Measurements from ENCODE around the gene APP.

Gene APP

DNA sequence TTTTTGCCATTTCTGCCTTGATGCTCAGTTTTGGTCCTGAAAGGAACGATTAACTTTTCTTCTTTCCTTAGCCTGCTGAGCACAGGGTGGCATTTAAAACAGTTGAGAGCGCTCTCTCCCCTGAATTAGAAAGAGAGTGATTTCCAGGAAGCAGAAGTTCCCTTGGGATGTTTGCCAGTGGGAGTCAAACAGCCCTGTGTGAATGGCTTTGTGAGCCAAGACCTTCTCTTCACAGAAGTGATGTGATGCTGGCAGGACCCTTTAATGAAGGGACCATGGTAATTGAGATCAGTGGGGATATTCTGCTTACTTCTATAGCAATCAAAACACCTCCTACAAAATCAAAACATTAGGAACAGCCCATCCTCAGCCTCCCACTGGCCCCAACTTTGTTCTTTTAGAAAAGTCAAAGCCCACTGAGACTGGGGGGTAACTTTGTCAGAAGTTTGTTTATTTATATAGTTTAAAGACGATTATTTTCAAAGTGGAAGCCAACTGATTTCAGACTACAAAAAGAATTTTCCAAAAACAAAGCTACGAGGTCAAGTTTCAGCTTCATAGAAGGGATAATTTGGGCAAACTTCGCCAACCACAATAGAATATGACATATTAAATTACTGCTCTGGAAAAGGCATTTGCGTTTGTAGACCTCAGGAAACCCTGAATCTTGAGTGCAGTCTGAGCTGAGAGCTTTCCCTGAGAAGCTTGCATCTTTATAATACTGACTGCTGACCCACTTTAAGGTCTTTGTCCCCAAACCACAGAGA lies 313.1 kb downstream of the APP start:
- no peak for DNase-seq

DNA sequence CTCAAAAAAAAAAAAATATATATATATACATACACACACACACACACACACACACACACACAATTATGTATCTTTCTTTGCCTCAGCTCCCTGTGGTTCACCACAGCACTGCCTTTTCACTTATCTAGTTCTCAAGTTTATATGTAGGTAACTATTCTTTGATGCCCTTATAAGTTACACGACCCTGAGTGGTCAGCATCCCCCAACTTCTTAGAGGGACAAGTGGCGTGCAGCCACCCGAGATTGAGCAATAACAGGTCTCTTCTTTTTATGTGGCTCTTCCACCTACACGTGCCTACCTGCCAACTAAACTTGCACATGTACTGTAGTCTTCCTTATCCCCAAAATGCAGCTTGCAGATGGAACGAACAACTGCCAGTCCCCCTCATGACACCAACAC lies 315.0 kb downstream of the APP start:
- no peak for DNase-seq

DNA sequence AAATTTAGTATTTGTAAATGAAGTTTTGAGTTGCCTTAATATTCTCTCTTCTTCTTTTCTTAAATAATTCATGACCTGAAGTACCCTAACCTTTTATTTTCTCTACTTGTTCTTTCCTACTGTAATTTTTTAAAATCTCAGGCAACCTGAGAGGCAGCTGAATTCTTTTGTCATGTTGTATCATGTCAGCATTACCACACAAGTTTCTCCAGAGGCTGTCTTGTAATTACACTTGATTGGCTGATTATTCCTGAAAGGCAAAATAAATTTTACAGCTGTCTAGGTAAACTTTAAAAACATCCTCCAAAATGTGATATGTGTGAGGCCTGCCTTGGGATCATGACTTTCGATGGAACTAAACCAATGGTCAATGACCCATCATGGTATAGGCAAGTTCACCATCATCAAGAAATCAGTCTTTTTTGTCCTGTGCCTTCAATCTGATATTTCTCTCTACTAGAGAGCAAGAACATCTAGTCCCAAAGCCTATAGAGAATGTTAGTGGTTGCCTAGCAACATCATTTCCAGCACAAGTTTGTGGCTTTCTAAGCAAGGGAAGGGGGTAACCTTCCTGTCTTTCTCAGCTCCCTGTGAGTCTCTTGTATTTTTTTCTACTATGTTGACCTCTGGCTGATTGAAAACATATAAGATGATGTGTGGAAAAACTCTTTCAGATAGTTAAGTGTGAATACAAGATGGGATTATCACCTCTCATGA lies 320.3 kb downstream of the APP start:
- no peak for DNase-seq

DNA sequence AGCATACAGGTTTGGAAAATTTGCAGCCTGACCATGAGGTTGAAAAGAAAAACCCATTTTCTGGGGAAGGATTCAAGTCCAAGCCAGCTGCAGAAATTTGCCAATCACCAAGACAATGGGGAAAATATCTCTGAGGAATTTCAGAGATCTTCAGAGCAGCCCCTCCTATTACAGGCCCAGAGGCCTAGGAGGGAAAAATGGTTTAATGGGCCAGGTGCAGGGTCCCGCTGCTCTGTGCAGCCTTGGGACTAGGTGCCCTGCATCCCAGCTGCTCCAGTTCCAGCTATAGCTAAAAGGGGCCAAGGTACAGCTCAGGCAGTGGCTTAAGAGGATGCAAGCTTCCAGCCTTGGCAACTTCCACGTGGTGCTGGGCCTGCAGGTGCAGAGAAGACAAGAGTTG lies 322.3 kb downstream of the APP start:
- no peak for DNase-seq

DNA sequence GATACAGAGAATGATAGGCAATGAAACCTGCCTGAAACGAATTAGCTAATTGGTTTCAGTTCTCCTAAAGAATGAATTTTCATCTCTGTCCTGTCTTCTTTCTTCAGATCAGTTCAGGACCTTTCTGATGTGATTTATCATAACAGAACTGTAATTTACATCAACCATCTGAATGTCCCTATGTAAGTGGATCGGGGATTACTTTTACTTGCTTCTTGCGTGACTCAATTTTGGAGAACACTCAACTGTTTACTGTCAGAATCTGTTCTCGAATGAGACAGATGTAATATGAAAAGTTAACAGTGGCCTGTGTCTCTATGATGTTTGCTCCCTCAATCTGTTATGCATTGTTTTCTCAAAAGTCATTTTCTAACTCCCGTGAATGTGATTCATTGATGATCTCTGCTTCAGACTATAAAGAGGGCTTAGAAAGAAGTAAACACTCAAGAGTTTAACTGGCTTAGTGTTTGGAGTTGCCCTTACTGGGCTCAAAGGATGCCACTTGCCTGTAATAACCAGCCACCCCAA lies 324.8 kb downstream of the APP start:
- no peak for DNase-seq

DNA sequence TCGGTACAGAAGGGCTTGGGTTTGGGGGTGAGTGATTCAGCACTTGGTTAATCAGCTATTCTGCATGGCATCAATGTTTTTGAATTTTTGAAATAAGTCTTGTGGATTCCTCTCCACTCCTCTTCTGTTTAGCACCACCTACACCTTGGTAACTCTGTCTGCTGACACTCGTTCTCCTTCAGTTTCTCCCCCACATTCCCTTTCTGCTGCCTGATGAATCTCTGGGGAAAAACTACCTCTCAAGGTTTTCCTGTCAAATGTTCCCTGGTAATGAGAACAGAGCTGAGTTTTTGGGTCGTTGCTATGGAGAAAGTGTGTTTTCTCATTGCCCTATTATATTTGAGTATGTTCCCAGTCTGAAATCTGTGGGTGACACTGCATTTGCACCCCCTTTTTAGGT lies 327.6 kb downstream of the APP start:
- no peak for DNase-seq

DNA sequence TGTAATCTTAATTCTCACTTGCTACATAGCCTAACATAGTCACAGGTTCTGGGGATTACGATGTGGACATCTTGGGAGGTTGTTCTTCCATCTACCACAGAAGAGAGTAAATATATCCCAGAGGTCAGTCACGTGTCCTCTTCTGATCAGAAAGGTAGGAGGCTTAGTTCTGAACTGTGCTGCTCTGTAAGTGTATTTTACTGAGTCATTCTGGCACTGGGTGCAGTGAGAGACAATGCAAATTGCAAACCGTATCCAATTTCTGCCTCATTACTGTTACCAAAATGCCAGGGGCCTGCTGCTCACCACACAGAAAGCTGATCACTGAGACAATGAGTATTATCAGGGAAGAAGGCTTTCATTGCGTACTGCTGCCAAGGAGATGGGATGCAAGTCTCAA lies 331.8 kb downstream of the APP start:
- no peak for DNase-seq

DNA sequence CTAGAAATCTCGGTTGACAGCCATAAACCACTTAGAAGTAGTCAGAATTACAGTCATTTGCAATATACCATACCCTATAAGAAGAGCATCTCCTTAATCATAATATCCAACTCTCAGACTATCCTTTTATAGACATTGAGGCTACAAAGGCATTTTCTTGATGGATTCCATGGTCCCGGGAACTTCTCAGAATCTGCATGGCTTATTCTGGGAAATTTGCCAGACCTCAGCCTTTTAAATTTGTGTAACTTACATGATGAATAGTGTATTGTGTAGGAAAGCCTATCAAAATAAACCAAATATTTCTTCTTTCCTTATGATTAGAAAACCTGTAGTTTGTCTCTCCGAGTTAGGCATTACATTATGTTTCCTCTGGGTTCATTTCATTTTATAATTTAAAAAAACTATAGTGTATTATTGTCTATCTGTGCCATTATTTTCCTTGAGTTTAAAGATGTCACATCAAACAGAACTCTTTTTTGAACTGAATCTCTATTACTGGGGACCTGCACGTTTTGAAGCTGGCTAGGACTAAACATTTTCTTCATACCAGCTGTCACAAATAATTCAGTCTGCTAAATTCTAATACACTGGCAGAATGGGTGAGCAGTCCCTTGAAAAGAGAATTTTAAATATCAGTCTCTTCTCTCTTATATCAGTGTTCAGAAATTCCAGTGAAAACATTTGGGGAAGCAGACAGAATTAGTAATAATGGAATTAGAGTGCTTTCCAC lies 332.9 kb downstream of the APP start:
- DNase-seq: no peak

DNA sequence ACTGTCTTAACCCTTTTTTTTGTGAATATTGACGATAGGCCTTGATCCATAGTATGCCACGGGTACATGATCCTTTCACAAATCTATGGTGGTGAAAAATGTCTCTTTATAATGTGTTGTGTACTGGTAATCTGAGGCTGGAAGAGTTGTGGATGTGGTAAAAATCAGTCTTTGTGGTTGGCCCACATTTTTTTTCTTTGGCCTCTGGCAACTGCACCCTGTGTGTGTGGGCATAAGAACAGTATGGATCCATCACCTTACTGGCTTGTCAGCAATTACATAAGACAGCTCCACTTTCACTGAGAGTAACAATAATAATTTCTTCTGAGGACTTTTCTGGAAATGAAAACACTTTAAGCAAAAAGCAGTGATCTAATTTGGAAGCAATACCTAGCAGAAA lies 334.2 kb downstream of the APP start:
- no peak for DNase-seq

DNA sequence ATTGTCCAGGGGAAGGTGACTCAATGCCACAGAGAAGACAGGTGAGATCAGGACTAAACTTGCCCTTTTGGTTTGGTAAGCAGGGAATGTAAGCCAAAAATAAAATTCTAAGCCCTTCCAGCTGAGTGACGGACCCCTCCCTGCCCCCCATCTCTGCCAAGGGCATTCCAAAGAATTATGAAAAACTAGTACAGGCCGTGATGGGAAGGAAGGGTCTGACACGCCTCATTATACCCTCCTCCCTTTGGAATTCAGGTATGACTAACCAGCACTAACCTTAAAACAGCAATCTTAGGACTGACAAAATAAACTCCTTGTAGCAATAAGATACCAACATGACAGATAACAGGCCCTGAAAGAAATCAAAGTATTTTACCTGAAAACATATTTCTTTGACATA lies 336.2 kb downstream of the APP start:
- no peak for DNase-seq

DNA sequence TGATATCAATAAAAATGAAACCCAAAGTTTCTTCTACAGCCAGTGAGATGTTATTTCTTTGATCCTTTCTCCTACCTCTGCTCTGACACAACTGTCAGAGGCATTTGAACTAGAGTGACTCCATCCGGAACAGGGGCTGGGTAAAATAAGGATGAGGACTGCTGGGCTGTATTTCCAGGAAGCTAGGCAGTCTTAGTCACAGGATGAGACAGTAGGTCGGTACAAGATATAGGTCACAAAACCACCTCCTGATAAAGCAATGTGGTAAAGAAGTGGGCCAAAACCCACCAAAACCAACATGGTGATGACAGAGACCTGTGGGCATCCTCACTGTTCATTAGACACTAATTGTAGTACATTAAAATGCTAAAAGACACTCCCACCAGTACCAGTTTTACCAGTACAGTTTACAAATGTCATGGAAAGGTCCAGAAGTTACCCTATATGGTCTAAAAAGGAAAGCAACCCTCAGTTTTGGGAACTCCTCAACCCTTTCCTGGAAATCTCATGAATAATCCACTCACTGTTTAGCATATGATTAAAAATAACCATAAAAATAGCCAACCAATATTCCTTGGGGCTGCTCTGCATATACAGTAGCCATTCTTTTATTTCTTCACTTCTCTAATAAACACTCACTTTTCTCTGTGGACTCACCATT lies 339.1 kb downstream of the APP start:
- no peak for DNase-seq

Measured in stimulated activated CD4-positive, alpha-beta T cell treated with anti-CD3 and anti-CD28 coated beads, Interleukin-4, amount 100 ng/mL, for 4 hours (primary cell).